ENCODE measurements around the gene ZMYND12. TPM values are rescaled to one million over a fixed set of nuclear protein-coding genes. Genes with fewer than 3 reads are reported as not detected.

Gene ZMYND12
- total RNA-seq, 1 experiment from 2014 or later: not detected

Other genes with a start within 250 kb of the ZMYND12 start
- gene FOXJ3, start 120.8 kb downstream of the ZMYND12 start, total RNA-seq (2014; rRNA removed): 22.7 and 23.4 TPM in 2 replicates
- 3.5 and 4.5 TPM in 2 replicates for gene RIMKLA, start 75.2 kb downstream of the ZMYND12 start, total RNA-seq (2014; rRNA removed)
- gene PPCS, start 521 bp upstream of the ZMYND12 start, total RNA-seq (2014; rRNA removed): 45.6 and 56.1 TPM in 2 replicates
- 0.46 and 0.58 TPM in 2 replicates for gene CCDC30, start 7.3 kb upstream of the ZMYND12 start, total RNA-seq (2014; rRNA removed)
- 81.5 and 103 TPM in 2 replicates for gene PPIH, start 202.4 kb upstream of the ZMYND12 start, total RNA-seq (2014; rRNA removed)
- 1,259 and 1,468 TPM in 2 replicates for gene YBX1, start 226.4 kb upstream of the ZMYND12 start, total RNA-seq (2014; rRNA removed)